HepG2 (cell line): ENCODE data around the gene PTPN13. TPM values are rescaled to one million over a fixed set of nuclear protein-coding genes. Genes with fewer than 3 reads are reported as not detected.

Experiments used
- CEBPG ChIP-seq: IDR thresholded peaks from 2 replicates; pipeline ENCODE4 v1.6.1; 2016
- E2F5 ChIP-seq: sonication (generic); formaldehyde crosslinking; conservative IDR thresholded peaks from 2 replicates; pipeline ENCODE4 v1.4.0; 2020; ENCODE audit warnings: missing genetic modification reagents
- FOSL1 ChIP-seq: sonication (generic); formaldehyde crosslinking; IDR thresholded peaks from 2 replicates; pipeline ENCODE4 v1.9.0; 2021; ENCODE audit warnings: missing genetic modification reagents, borderline replicate concordance
- FOXA3 ChIP-seq: IDR thresholded peaks from 2 replicates; pipeline ENCODE4 v1.6.1; 2016; ENCODE audit warnings: missing genetic modification reagents, missing compliant biosample characterization
- FOXK2 ChIP-seq: fragments of 450-650 bp; IDR thresholded peaks from 2 replicates; pipeline ENCODE4 v1.6.1; 2016
- FOXO1 ChIP-seq: sonication (generic); formaldehyde crosslinking; IDR thresholded peaks from 2 replicates; pipeline ENCODE4 v1.4.0; 2020; ENCODE audit warnings: missing genetic modification reagents
- FOXP1 ChIP-seq, 2 experiments: fragments of 450-650 bp in 1 of 2; IDR thresholded peaks; 2 replicates each; pipeline ENCODE4 v1.6.1; 2017 to 2018; ENCODE audit warnings: antibody characterized with exemption in 1 of 2
- KLF6 ChIP-seq: IDR thresholded peaks from 2 replicates; pipeline ENCODE4 v1.8.0; 2016; ENCODE audit warnings: missing biosample characterization, missing genetic modification reagents
- NR0B2 ChIP-seq: sonication (generic); formaldehyde crosslinking; IDR thresholded peaks from 2 replicates; pipeline ENCODE4 v1.4.0; 2020; ENCODE audit warnings: mild to moderate bottlenecking, missing genetic modification reagents
- SMAD1 ChIP-seq: sonication (generic); formaldehyde crosslinking; IDR thresholded peaks from 2 replicates; pipeline ENCODE4 v1.4.0; 2020; ENCODE audit warnings: missing genetic modification reagents, low read depth, mild to moderate bottlenecking, borderline replicate concordance
- SPEN ChIP-seq: sonication (generic); formaldehyde crosslinking; IDR thresholded peaks from 2 replicates; pipeline ENCODE4 v1.5.1; 2020; ENCODE audit warnings: low read depth, mild to moderate bottlenecking, missing genetic modification reagents
- TBP ChIP-seq: sonication (generic); formaldehyde crosslinking; IDR thresholded peaks from 2 replicates; pipeline ENCODE4 v1.5.0; 2020; ENCODE audit warnings: missing genetic modification reagents
- TSC22D2 ChIP-seq: sonication (generic); formaldehyde crosslinking; IDR thresholded peaks from 2 replicates; pipeline ENCODE4 v1.5.1; 2020; ENCODE audit warnings: missing genetic modification reagents, mild to moderate bottlenecking, borderline replicate concordance
- ZBTB44 ChIP-seq: sonication (generic); formaldehyde crosslinking; IDR thresholded peaks from 2 replicates; pipeline ENCODE4 v1.4.0; 2020; ENCODE audit warnings: missing genetic modification reagents
- ZBTB46 ChIP-seq: sonication (generic); formaldehyde crosslinking; IDR thresholded peaks from 2 replicates; pipeline ENCODE4 v1.4.0; 2020; ENCODE audit warnings: mild to moderate bottlenecking, missing genetic modification reagents, borderline replicate concordance
- ZNF234 ChIP-seq: sonication (generic); formaldehyde crosslinking; conservative IDR thresholded peaks from 2 replicates; pipeline ENCODE4 v1.5.1; 2020; ENCODE audit warnings: mild to moderate bottlenecking, missing genetic modification reagents
- ZNF329 ChIP-seq: sonication (generic); formaldehyde crosslinking; IDR thresholded peaks from 2 replicates; pipeline ENCODE4 v1.9.0; 2021; ENCODE audit warnings: low read depth, mild to moderate bottlenecking, missing genetic modification reagents
- ZNF343 ChIP-seq: sonication (generic); formaldehyde crosslinking; IDR thresholded peaks from 2 replicates; pipeline ENCODE4 v1.4.0; 2020; ENCODE audit warnings: mild to moderate bottlenecking, missing genetic modification reagents
- ZNF510 ChIP-seq: sonication (generic); formaldehyde crosslinking; IDR thresholded peaks from 2 replicates; pipeline ENCODE4 v1.4.0; 2020; ENCODE audit warnings: low read depth, mild to moderate bottlenecking, missing genetic modification reagents
- ZNF556 ChIP-seq: sonication (generic); formaldehyde crosslinking; IDR thresholded peaks from 2 replicates; pipeline ENCODE4 v1.4.0; 2020; ENCODE audit warnings: mild to moderate bottlenecking, missing genetic modification reagents, borderline replicate concordance
- ZNF563 ChIP-seq: sonication (generic); formaldehyde crosslinking; IDR thresholded peaks from 2 replicates; pipeline ENCODE4 v1.8.0; 2022; ENCODE audit warnings: mild to moderate bottlenecking, moderate library complexity, missing genetic modification reagents
- ZNF619 ChIP-seq: sonication (generic); formaldehyde crosslinking; IDR thresholded peaks from 2 replicates; pipeline ENCODE4 v1.4.0; 2020; ENCODE audit warnings: mild to moderate bottlenecking, missing genetic modification reagents
- ZNF644 ChIP-seq: IDR thresholded peaks from 2 replicates; pipeline ENCODE4 v1.6.1; 2016; ENCODE audit warnings: low read depth
- ZNF777 ChIP-seq: sonication (generic); formaldehyde crosslinking; IDR thresholded peaks from 2 replicates; pipeline ENCODE4 v1.4.0; 2020; ENCODE audit warnings: missing genetic modification reagents
- polyA plus RNA-seq, 8 experiments: library from polyadenylated mRNA; depleted of rRNA in 3 of 8; stranded (reverse) in 7 of 8; unstranded in 1 of 8; fragments of >200 nt; fragmentation: Illumina TruSeq in 4 of 8; extraction: Trizol in 4 of 8; gene quantifications; 2 replicates each; pipeline versions ENCODE4 v1.2.1 to v1.2.3, GENCODE V29; 2011 to 2016; ENCODE audit warnings: low read depth in 4 of 8, missing spikeins in 1 of 8, mixed read lengths in 1 of 8; ENCODE audit not compliant: insufficient read depth in 1 of 8
- total RNA-seq, 5 experiments: library from RNA; depleted of rRNA; stranded (reverse); fragments of >200 nt; fragmentation: Illumina TruSeq; extraction: Trizol; gene quantifications; 2 replicates each; pipeline ENCODE4 v1.2.3, GENCODE V29; 2016; ENCODE audit warnings: low read depth in 1 of 5

PTPN13 gene
- total and polyA plus RNA-seq, 2 of the 13 experiments (the other 11 are each of a cell fraction or from before 2014, with no cell fraction given): not detected

- TF ChIP-seq ZNF777 (CRISPR knock-in tag) (no peak), ZNF556 (CRISPR knock-in tag) (peak; percentile 53; the same call in 1 of the 2 replicates), TBP (CRISPR knock-in tag) (no peak), E2F5 (CRISPR knock-in tag) (no peak), ZNF234 (no peak), FOXK2 (no peak), FOXO1 (CRISPR knock-in tag) (peak; percentile 60; the same call in 1 of the 2 replicates), FOXP1 (IDR thresholded peaks at IDR 0.05) (no peak), FOXP1 (CRISPR knock-in tag; IDR thresholded peaks at IDR 0.05) (no peak), FOXA3 (CRISPR knock-in tag) (peak; percentile 93), ZBTB44 (CRISPR knock-in tag) (no peak), NR0B2 (no peak), ZNF563 (no peak), TSC22D2 (CRISPR knock-in tag) (no peak), KLF6 (CRISPR knock-in tag) (no peak), ZNF329 (CRISPR knock-in tag) (no peak), SPEN (CRISPR knock-in tag) (no peak), ZNF510 (CRISPR knock-in tag) (no peak), ZBTB46 (CRISPR knock-in tag) (no peak), FOSL1 (CRISPR knock-in tag) (no peak), CEBPG (CRISPR knock-in tag) (no peak), ZNF343 (no peak), ZNF619 (CRISPR knock-in tag) (no peak), SMAD1 (no peak), ZNF644 (0 out of 2 replicates have a peak, but pooled peaks have one; percentile 20)
These were observed 197.0 kb downstream of the PTPN13 start (continued) for GRCh38 chr4:86791126-86791525.
